ENCODE data around the gene YEATS2.
A peak's percentile ranks its signal among the peaks of the same experiment; 100 is the strongest.

Gene YEATS2

GRCh38 chr3:183844606-183845005, 147.0 kb downstream of the YEATS2 start:
- TF ChIP-seq SPI1 (IDR thresholded peaks at IDR 0.05; ENCODE audit: borderline replicate concordance, low read depth): no peak
- TF ChIP-seq POLR2AphosphoS5 (IDR thresholded peaks at IDR 0.05; ENCODE audit: low read depth): no peak
- H3K27me3 ChIP-seq (ENCODE audit: insufficient read depth, poor library complexity, severe bottlenecking): no peaks in the 10 kb centered on the region
- no peak for DNase-seq (ENCODE audit: low read depth in 1 of 2, low spot score in 1 of 2)
- H3K4me3 ChIP-seq (replicated peaks; ENCODE audit: insufficient read depth, low read length): no peak overlapping the region
- H3K27ac ChIP-seq (replicated peaks): no peak overlapping the region

GRCh38 chr3:183845090-183845489, 147.5 kb downstream of the YEATS2 start:
- Histone ChIP-seq H3K4me3 (replicated peaks; ENCODE audit: insufficient read depth, low read length) (no peak overlapping the region), H3K27me3 (ENCODE audit: insufficient read depth, poor library complexity, severe bottlenecking) (no peaks in the 10 kb centered on the region), H3K27ac (replicated peaks) (no peak overlapping the region; the same call in 1 of the 2 replicates)
- no peak for DNase-seq (ENCODE audit: low read depth in 1 of 2, low spot score in 1 of 2)
- TF ChIP-seq, protein P1, sequence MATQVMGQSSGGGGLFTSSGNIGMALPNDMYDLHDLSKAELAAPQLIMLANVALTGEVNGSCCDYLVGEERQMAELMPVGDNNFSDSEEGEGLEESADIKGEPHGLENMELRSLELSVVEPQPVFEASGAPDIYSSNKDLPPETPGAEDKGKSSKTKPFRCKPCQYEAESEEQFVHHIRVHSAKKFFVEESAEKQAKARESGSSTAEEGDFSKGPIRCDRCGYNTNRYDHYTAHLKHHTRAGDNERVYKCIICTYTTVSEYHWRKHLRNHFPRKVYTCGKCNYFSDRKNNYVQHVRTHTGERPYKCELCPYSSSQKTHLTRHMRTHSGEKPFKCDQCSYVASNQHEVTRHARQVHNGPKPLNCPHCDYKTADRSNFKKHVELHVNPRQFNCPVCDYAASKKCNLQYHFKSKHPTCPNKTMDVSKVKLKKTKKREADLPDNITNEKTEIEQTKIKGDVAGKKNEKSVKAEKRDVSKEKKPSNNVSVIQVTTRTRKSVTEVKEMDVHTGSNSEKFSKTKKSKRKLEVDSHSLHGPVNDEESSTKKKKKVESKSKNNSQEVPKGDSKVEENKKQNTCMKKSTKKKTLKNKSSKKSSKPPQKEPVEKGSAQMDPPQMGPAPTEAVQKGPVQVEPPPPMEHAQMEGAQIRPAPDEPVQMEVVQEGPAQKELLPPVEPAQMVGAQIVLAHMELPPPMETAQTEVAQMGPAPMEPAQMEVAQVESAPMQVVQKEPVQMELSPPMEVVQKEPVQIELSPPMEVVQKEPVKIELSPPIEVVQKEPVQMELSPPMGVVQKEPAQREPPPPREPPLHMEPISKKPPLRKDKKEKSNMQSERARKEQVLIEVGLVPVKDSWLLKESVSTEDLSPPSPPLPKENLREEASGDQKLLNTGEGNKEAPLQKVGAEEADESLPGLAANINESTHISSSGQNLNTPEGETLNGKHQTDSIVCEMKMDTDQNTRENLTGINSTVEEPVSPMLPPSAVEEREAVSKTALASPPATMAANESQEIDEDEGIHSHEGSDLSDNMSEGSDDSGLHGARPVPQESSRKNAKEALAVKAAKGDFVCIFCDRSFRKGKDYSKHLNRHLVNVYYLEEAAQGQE (IDR thresholded peaks at IDR 0.05; ENCODE audit: insufficient replicate concordance, low read depth): no peak
- TF ChIP-seq POLR2AphosphoS5 (IDR thresholded peaks at IDR 0.05; ENCODE audit: low read depth) (no peak), SPI1 (IDR thresholded peaks at IDR 0.05; ENCODE audit: borderline replicate concordance, low read depth) (no peak)
- TF ChIP-seq, protein P2, sequence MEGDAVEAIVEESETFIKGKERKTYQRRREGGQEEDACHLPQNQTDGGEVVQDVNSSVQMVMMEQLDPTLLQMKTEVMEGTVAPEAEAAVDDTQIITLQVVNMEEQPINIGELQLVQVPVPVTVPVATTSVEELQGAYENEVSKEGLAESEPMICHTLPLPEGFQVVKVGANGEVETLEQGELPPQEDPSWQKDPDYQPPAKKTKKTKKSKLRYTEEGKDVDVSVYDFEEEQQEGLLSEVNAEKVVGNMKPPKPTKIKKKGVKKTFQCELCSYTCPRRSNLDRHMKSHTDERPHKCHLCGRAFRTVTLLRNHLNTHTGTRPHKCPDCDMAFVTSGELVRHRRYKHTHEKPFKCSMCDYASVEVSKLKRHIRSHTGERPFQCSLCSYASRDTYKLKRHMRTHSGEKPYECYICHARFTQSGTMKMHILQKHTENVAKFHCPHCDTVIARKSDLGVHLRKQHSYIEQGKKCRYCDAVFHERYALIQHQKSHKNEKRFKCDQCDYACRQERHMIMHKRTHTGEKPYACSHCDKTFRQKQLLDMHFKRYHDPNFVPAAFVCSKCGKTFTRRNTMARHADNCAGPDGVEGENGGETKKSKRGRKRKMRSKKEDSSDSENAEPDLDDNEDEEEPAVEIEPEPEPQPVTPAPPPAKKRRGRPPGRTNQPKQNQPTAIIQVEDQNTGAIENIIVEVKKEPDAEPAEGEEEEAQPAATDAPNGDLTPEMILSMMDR (IDR thresholded peaks at IDR 0.05; ENCODE audit: insufficient read depth, low read length): no peak

GRCh38 chr3:183845608-183846288, 148.2 kb downstream of the YEATS2 start:
- Histone ChIP-seq H3K27ac (replicated peaks) (peak overlapping the region; percentile 58), H3K27me3 (ENCODE audit: insufficient read depth, poor library complexity, severe bottlenecking) (no peaks in the 10 kb centered on the region), H3K4me3 (replicated peaks; ENCODE audit: insufficient read depth, low read length) (no peak overlapping the region)
- peak in 1 of 2 experiments; percentile 76 for DNase-seq (ENCODE audit: low read depth in 1 of 2, low spot score in 1 of 2)
- TF ChIP-seq GABPA (IDR thresholded peaks at IDR 0.05; ENCODE audit: low read depth) (no peak), SPI1 (IDR thresholded peaks at IDR 0.05; ENCODE audit: borderline replicate concordance, low read depth) (peak; percentile 54; the same call in 1 of the 2 replicates)

DNA sequence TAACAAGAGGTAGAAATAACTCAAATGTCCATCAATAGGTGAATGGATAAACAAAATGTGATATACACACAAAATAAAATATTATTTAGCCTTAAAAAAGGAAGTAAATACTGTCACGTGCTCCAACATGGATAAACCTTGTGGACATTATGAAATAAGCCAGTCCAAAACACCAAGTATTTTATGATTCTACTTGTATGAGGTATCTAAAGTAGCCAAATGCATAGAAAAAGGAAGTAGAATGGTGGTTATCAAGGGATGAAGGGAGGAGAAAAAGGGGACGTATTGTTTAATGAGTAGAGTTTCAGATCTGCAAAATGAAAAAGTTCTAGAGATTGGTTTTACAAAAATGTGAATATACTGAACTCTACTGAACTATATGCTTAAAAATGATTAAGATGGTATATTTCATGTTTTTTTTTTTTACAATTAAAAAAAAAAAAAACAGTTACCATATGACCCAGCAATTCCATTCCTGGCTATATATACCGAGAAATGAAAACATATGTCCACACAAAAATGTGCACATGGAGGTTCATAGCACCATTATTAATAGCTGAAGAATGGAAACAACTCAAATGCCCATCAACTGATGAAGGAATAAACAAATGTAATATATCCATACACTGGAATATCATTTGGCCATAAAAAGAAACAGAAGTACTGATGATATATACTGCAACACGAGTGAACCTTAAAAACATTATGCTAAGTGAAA, 156.9 kb downstream of the YEATS2 start:
- TF ChIP-seq POLR2AphosphoS5 (IDR thresholded peaks at IDR 0.05; ENCODE audit: low read depth) (no peak), GABPA (IDR thresholded peaks at IDR 0.05; ENCODE audit: low read depth) (no peak), SPI1 (IDR thresholded peaks at IDR 0.05; ENCODE audit: borderline replicate concordance, low read depth) (no peak)
- TF ChIP-seq, protein P1 (IDR thresholded peaks at IDR 0.05; ENCODE audit: insufficient replicate concordance, low read depth): no peak
- TF ChIP-seq, protein P2 (IDR thresholded peaks at IDR 0.05; ENCODE audit: insufficient read depth, low read length): no peak
- H3K27ac ChIP-seq (replicated peaks): no peak overlapping the region
- DNase-seq (ENCODE audit: low read depth in 1 of 2, low spot score in 1 of 2): no peak
- no peak overlapping the region for H3K4me3 ChIP-seq (replicated peaks; ENCODE audit: insufficient read depth, low read length)
- H3K27me3 ChIP-seq (ENCODE audit: insufficient read depth, poor library complexity, severe bottlenecking): no peaks in the 10 kb centered on the region
